HepG2 (cell line): ENCODE results near the gene TFF1. TPM values are rescaled to one million over a fixed set of nuclear protein-coding genes. Genes with fewer than 3 reads are reported as not detected.
A peak's percentile ranks its signal among the peaks of the same experiment; 100 is the strongest.

ENCODE experiments used
- FOXJ3 ChIP-seq: sonication (generic); formaldehyde crosslinking; IDR thresholded peaks from 2 replicates; pipeline ENCODE4 v1.4.0; 2020; ENCODE audit warnings: missing genetic modification reagents, mild to moderate bottlenecking, borderline replicate concordance
- GTF3A ChIP-seq: sonication (generic); formaldehyde crosslinking; conservative IDR thresholded peaks from 2 replicates; pipeline ENCODE4 v1.4.0; 2020; ENCODE audit warnings: mild to moderate bottlenecking, missing genetic modification reagents
- HDAC2 ChIP-seq: sonication (generic); formaldehyde crosslinking; IDR thresholded peaks from 2 replicates; pipeline ENCODE4 v1.4.0; 2020; ENCODE audit warnings: missing genetic modification reagents
- HES4 ChIP-seq: sonication (generic); formaldehyde crosslinking; IDR thresholded peaks from 2 replicates; pipeline ENCODE4 v1.9.0; 2021; ENCODE audit warnings: mild to moderate bottlenecking, missing genetic modification reagents, borderline replicate concordance
- JUNB ChIP-seq: sonication (generic); formaldehyde crosslinking; IDR thresholded peaks from 2 replicates; pipeline ENCODE4 v1.8.0; 2022; ENCODE audit warnings: missing genetic modification reagents, mild to moderate bottlenecking, borderline replicate concordance
- MATR3 ChIP-seq: sonication (generic); formaldehyde crosslinking; IDR thresholded peaks from 2 replicates; pipeline ENCODE4 v1.4.0; 2020; ENCODE audit warnings: missing genetic modification reagents
- RBFOX2 ChIP-seq: fragments of 200-400 bp; formaldehyde crosslinking; IDR thresholded peaks from 2 replicates; pipeline ENCODE4 v1.6.1; 2017; ENCODE audit warnings: low read depth, mild to moderate bottlenecking, low read length
- SKI ChIP-seq: fragments of 450-650 bp; IDR thresholded peaks from one replicate; pipeline ENCODE4 v1.6.1; 2018; ENCODE audit warnings: mild to moderate bottlenecking; ENCODE audit not compliant: partially characterized antibody
- SP5 ChIP-seq: IDR thresholded peaks from 2 replicates; pipeline ENCODE4 v1.6.1; 2016; ENCODE audit warnings: low read depth, borderline replicate concordance
- TGIF2 ChIP-seq: IDR thresholded peaks from 2 replicates; pipeline ENCODE4 v1.6.1; 2016; ENCODE audit warnings: control low read depth, missing compliant biosample characterization
- ZFP62 ChIP-seq: sonication (generic); formaldehyde crosslinking; IDR thresholded peaks from 2 replicates; pipeline ENCODE4 v1.4.0; 2020; ENCODE audit warnings: missing genetic modification reagents
- ZMAT3 ChIP-seq: sonication (generic); formaldehyde crosslinking; conservative IDR thresholded peaks from 2 replicates; pipeline ENCODE4 v1.7.0; 2021; ENCODE audit warnings: missing genetic modification reagents
- ZNF343 ChIP-seq: sonication (generic); formaldehyde crosslinking; IDR thresholded peaks from 2 replicates; pipeline ENCODE4 v1.4.0; 2020; ENCODE audit warnings: mild to moderate bottlenecking, missing genetic modification reagents
- ZNF484 ChIP-seq: sonication (generic); formaldehyde crosslinking; IDR thresholded peaks from 2 replicates; pipeline ENCODE4 v1.5.1; 2020; ENCODE audit warnings: mild to moderate bottlenecking, low read depth, missing genetic modification reagents, borderline replicate concordance
- ZNF788 ChIP-seq: sonication (generic); formaldehyde crosslinking; IDR thresholded peaks from 2 replicates; pipeline ENCODE4 v1.5.0; 2020; ENCODE audit warnings: mild to moderate bottlenecking, missing genetic modification reagents, borderline replicate concordance
- ZNF816 ChIP-seq: sonication (generic); formaldehyde crosslinking; IDR thresholded peaks from 2 replicates; pipeline ENCODE4 v1.8.0; 2022; ENCODE audit warnings: missing genetic modification reagents, mild to moderate bottlenecking, borderline replicate concordance
- ZSCAN20 ChIP-seq: sonication (generic); formaldehyde crosslinking; IDR thresholded peaks from 2 replicates; pipeline ENCODE4 v1.4.0; 2020; ENCODE audit warnings: missing genetic modification reagents, mild to moderate bottlenecking, borderline replicate concordance
- polyA plus RNA-seq, 8 experiments: library from polyadenylated mRNA; depleted of rRNA in 3 of 8; stranded (reverse) in 7 of 8; unstranded in 1 of 8; fragments of >200 nt; fragmentation: Illumina TruSeq in 4 of 8; extraction: Trizol in 4 of 8; gene quantifications; 2 replicates each; pipeline versions ENCODE4 v1.2.1 to v1.2.3, GENCODE V29; 2011 to 2016; ENCODE audit warnings: low read depth in 4 of 8, missing spikeins in 1 of 8, mixed read lengths in 1 of 8; ENCODE audit not compliant: insufficient read depth in 1 of 8
- total RNA-seq, 5 experiments: library from RNA; depleted of rRNA; stranded (reverse); fragments of >200 nt; fragmentation: Illumina TruSeq; extraction: Trizol; gene quantifications; 2 replicates each; pipeline ENCODE4 v1.2.3, GENCODE V29; 2016; ENCODE audit warnings: low read depth in 1 of 5
- TF ChIP-seq, protein P1 (sequence below): sonication (generic); formaldehyde crosslinking; IDR thresholded peaks from 2 replicates; pipeline ENCODE4 v1.4.0; 2020; ENCODE audit warnings: mild to moderate bottlenecking, missing genetic modification reagents
- TF ChIP-seq, protein P2 (sequence below): sonication (generic); formaldehyde crosslinking; conservative IDR thresholded peaks from 2 replicates; pipeline ENCODE4 v1.4.0; 2020; ENCODE audit warnings: missing genetic modification reagents
- TF ChIP-seq, protein P3 (sequence below): sonication (generic); formaldehyde crosslinking; IDR thresholded peaks from 2 replicates; pipeline ENCODE4 v1.4.0; 2020; ENCODE audit warnings: missing genetic modification reagents, low read depth, mild to moderate bottlenecking, borderline replicate concordance
- TF ChIP-seq, protein P4 (sequence below): sonication (generic); formaldehyde crosslinking; IDR thresholded peaks from 2 replicates; pipeline ENCODE4 v1.5.0; 2020; ENCODE audit warnings: mild to moderate bottlenecking, missing genetic modification reagents, borderline replicate concordance

The TFF1 gene
- total and polyA plus RNA-seq, 2 of the 13 experiments (the other 11 are each of a cell fraction or from before 2014, with no cell fraction given) = 0.24 to 19.4 TPM

DNA sequence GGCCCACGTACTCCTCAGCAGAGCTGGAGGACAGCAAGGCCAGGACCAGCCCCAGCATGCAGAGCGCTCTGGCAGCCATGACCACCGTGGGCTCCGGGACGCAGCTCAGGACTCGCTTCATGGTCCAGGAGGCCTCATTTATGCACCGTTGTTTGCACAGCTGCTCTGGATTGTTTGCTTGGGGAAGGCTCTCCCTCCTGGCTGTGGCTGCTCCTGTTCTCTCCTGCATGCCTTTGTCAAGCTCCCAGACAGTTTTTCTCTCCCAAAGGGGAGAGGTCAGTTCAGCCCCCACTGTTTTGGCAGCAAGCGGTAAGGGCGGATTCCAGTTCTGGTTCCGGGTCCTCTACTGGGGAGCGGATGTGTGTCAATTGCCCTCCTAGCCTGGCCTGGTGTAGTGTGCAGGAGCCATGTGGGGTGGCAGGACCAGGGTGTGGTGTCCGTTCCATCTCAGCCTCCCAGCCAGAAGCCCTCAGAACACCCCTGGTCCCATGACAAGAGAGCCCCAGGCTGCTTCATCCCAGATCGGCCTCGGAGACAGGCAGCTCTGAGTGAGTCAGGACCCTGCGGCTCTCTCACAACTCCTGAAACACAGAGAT lies 50.9 kb downstream of the TFF1 start, which contains the start of gene TFF3 (continued):
- TF ChIP-seq, protein P1, sequence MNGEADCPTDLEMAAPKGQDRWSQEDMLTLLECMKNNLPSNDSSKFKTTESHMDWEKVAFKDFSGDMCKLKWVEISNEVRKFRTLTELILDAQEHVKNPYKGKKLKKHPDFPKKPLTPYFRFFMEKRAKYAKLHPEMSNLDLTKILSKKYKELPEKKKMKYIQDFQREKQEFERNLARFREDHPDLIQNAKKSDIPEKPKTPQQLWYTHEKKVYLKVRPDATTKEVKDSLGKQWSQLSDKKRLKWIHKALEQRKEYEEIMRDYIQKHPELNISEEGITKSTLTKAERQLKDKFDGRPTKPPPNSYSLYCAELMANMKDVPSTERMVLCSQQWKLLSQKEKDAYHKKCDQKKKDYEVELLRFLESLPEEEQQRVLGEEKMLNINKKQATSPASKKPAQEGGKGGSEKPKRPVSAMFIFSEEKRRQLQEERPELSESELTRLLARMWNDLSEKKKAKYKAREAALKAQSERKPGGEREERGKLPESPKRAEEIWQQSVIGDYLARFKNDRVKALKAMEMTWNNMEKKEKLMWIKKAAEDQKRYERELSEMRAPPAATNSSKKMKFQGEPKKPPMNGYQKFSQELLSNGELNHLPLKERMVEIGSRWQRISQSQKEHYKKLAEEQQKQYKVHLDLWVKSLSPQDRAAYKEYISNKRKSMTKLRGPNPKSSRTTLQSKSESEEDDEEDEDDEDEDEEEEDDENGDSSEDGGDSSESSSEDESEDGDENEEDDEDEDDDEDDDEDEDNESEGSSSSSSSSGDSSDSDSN (CRISPR knock-in tag) = peak; percentile 40
- TF ChIP-seq, protein P2, sequence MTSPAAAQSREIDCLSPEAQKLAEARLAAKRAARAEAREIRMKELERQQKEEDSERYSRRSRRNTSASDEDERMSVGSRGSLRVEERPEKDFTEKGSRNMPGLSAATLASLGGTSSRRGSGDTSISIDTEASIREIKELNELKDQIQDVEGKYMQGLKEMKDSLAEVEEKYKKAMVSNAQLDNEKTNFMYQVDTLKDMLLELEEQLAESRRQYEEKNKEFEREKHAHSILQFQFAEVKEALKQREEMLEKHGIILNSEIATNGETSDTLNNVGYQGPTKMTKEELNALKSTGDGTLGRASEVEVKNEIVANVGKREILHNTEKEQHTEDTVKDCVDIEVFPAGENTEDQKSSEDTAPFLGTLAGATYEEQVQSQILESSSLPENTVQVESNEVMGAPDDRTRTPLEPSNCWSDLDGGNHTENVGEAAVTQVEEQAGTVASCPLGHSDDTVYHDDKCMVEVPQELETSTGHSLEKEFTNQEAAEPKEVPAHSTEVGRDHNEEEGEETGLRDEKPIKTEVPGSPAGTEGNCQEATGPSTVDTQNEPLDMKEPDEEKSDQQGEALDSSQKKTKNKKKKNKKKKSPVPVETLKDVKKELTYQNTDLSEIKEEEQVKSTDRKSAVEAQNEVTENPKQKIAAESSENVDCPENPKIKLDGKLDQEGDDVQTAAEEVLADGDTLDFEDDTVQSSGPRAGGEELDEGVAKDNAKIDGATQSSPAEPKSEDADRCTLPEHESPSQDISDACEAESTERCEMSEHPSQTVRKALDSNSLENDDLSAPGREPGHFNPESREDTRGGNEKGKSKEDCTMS (CRISPR knock-in tag) = no peak
- TF ChIP-seq SKI (no peak), JUNB (no peak), ZNF484 (CRISPR knock-in tag) (no peak), HES4 (CRISPR knock-in tag) (no peak), ZNF816 (no peak), ZNF788 (CRISPR knock-in tag) (0 out of 2 replicates have a peak, but pooled peaks have one; percentile 57), RBFOX2 (peak; percentile 71), SP5 (CRISPR knock-in tag) (no peak), ZFP62 (no peak), FOXJ3 (CRISPR knock-in tag) (no peak), ZSCAN20 (CRISPR knock-in tag) (no peak), HDAC2 (CRISPR knock-in tag) (no peak; the same call in 1 of the 2 replicates), MATR3 (no peak), ZMAT3 (CRISPR knock-in tag) (no peak), GTF3A (CRISPR knock-in tag) (no peak), TGIF2 (CRISPR knock-in tag) (peak; percentile 68; the same call in 1 of the 2 replicates), ZNF343 (CRISPR knock-in tag) (no peak)
- TF ChIP-seq, protein P3, sequence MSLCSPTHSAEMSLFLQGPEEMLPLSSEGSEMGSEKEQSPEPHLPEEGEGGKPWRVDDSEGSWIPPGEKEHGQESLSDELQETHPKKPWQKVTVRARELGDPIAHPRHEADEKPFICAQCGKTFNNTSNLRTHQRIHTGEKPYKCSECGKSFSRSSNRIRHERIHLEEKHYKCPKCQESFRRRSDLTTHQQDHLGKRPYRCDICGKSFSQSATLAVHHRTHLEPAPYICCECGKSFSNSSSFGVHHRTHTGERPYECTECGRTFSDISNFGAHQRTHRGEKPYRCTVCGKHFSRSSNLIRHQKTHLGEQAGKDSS (CRISPR knock-in tag) = peak; percentile 39; the same call in 1 of the 2 replicates
- TF ChIP-seq, protein P4, sequence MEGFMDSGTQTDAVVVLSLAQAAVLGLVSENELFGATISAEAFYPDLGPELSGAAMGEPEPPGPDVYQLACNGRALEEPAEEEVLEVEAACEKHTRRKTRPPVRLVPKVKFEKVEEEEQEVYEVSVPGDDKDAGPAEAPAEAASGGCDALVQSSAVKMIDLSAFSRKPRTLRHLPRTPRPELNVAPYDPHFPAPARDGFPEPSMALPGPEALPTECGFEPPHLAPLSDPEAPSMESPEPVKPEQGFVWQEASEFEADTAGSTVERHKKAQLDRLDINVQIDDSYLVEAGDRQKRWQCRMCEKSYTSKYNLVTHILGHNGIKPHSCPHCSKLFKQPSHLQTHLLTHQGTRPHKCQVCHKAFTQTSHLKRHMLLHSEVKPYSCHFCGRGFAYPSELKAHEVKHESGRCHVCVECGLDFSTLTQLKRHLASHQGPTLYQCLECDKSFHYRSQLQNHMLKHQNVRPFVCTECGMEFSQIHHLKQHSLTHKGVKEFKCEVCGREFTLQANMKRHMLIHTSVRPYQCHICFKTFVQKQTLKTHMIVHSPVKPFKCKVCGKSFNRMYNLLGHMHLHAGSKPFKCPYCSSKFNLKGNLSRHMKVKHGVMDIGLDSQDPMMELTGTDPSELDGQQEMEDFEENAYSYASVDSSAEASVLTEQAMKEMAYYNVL = no peak; the same call in 1 of the 2 replicates
